ENCODE results near the gene PKHD1.

DNA sequence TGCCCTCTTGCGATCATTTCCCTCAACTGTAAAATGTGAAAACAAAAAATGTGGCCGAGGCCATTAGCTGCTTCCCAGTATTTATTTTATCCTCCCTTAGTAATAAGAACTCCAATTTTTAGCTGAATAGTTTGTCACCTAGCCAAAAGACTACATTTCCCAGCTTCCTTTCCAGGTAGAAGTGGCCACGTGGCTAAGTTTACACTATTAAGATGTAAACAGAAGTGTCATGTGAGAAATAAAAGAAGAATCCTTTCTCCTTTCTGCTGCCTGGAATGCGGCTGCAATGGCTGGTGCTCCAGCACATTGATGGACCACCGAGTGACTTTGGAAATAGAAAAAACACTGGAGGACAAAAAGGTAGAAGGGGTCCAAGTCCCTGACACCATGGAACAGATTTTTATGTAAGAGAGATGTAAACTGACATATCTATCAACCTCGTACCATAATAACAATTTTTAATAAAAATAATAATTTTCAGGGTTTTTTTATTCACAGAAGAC, 268.8 kb downstream of the PKHD1 start:
- TF ChIP-seq, protein P1, sequence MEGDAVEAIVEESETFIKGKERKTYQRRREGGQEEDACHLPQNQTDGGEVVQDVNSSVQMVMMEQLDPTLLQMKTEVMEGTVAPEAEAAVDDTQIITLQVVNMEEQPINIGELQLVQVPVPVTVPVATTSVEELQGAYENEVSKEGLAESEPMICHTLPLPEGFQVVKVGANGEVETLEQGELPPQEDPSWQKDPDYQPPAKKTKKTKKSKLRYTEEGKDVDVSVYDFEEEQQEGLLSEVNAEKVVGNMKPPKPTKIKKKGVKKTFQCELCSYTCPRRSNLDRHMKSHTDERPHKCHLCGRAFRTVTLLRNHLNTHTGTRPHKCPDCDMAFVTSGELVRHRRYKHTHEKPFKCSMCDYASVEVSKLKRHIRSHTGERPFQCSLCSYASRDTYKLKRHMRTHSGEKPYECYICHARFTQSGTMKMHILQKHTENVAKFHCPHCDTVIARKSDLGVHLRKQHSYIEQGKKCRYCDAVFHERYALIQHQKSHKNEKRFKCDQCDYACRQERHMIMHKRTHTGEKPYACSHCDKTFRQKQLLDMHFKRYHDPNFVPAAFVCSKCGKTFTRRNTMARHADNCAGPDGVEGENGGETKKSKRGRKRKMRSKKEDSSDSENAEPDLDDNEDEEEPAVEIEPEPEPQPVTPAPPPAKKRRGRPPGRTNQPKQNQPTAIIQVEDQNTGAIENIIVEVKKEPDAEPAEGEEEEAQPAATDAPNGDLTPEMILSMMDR (IDR thresholded peaks at IDR 0.05) = no peak
- TF ChIP-seq SIN3A (IDR thresholded peaks at IDR 0.05; ENCODE audit: borderline replicate concordance, insufficient read depth, low read depth, low read length) (no peak), POLR2AphosphoS5 (IDR thresholded peaks at IDR 0.05; ENCODE audit: low read depth, low read length) (no peak)
